ENCODE measurements around the gene TIMM23. TPM values are rescaled to one million over a fixed set of nuclear protein-coding genes. Genes with fewer than 3 reads are reported as not detected.

TIMM23 gene
- total and polyA plus RNA-seq, 10 of the 15 experiments (the other 5 are each of a cell fraction or from before 2014, with no cell fraction given): 90.0 to 228 (median 120) TPM

- TF ChIP-seq, protein P1, sequence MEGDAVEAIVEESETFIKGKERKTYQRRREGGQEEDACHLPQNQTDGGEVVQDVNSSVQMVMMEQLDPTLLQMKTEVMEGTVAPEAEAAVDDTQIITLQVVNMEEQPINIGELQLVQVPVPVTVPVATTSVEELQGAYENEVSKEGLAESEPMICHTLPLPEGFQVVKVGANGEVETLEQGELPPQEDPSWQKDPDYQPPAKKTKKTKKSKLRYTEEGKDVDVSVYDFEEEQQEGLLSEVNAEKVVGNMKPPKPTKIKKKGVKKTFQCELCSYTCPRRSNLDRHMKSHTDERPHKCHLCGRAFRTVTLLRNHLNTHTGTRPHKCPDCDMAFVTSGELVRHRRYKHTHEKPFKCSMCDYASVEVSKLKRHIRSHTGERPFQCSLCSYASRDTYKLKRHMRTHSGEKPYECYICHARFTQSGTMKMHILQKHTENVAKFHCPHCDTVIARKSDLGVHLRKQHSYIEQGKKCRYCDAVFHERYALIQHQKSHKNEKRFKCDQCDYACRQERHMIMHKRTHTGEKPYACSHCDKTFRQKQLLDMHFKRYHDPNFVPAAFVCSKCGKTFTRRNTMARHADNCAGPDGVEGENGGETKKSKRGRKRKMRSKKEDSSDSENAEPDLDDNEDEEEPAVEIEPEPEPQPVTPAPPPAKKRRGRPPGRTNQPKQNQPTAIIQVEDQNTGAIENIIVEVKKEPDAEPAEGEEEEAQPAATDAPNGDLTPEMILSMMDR (IDR thresholded peaks at IDR 0.05 in 2 of 3, conservative IDR thresholded peaks at IDR 0.05 in 1 of 3; ENCODE audit: control insufficient read depth in 2 of 3, extremely low read depth in 1 of 3, insufficient read depth in 1 of 3, low read depth in 3 of 3, low read length in 3 of 3): no peak
- no peak for TF ChIP-seq CREM (IDR thresholded peaks at IDR 0.05; ENCODE audit: low read depth)
- TF ChIP-seq CREB1 (IDR thresholded peaks at IDR 0.05; ENCODE audit: low read depth): no peak
- no peak for TF ChIP-seq SP1 (IDR thresholded peaks at IDR 0.05; ENCODE audit: low read depth, low read length)
These were observed 33.1 kb downstream of the TIMM23 start (continued) for GRCh38 chr10:46005383-46005782.

DNA sequence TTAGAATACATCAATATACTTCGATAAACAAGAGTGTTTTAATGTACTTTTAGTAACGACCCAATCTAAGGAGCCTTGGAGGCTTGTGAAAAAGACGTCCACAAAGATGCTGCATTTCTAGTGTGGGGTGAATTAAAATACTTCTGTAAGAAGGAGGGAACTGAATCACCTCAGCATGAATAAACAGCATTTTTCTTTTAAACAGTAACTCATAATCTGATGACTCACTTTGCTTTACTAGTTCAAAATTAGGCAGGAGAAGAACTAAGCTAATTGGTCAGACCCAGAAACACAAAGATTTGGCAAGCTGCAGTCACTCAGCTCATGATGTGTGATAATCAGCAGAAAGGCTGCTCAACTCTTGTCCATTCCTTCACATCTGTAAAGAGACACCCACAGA, 33.9 kb downstream of the TIMM23 start:
- no peak overlapping the region for H3K9ac ChIP-seq (ENCODE audit: control insufficient read depth, insufficient read depth, low read length)
- no peak overlapping the region for H3K4me3 ChIP-seq
- no peaks in the 10 kb centered on the region for H3K79me2 ChIP-seq (ENCODE audit: control insufficient read depth, insufficient read depth, low read length)
- ATAC-seq (no peak), FAIRE-seq (no peak), DNase-seq (ENCODE audit: low read depth, low spot score) (no peak)
- H3K4me1 ChIP-seq (ENCODE audit: control insufficient read depth, insufficient read depth, low read length): no peaks in the 10 kb centered on the region
- no peaks in the 10 kb centered on the region for H3K27me3 ChIP-seq (replicated peaks in 1 of 2; ENCODE audit: control insufficient read depth in 2 of 2, insufficient read depth in 2 of 2, low read length in 1 of 2)
- ChIA-PET RAD21 (ENCODE audit: unreplicated experiment) (interaction anchor here (1.4 to 1.8 kb wide), 2 partner anchors 17 to 22 kb away, joined by 3 to 5 read pairs; no protein-coding TSS in a partner anchor), POLR2A (interaction anchor here (1.0 kb wide), 1 partner anchor 23 kb away, joined by 4 read pairs; no protein-coding TSS in a partner anchor), CTCF (interaction anchor here (0.6 to 1.4 kb wide), 5 partner anchors 13 to 756 kb away, joined by 3 read pairs; no protein-coding TSS in a partner anchor), SMC1A (ENCODE audit: uncharacterized antibody, unreplicated experiment) (interaction anchor here (0.7 to 0.9 kb wide), 2 partner anchors 20 to 756 kb away, joined by 3 to 5 read pairs; no protein-coding TSS in a partner anchor)
- no peaks in the 10 kb centered on the region for H4K20me1 ChIP-seq (ENCODE audit: control insufficient read depth, insufficient read depth)
- 53% methylated on average over 3 of the region's 3 CpGs for WGBS (ENCODE audit: insufficient coverage, insufficient replicate concordance, low lambda C conversion rate, missing lambda C conversion rate)
- in situ Hi-C loops (cut with MboI) (no loop called here), intact Hi-C loops (cut with micrococcal nuclease; ENCODE audit: unreplicated experiment) (no loop called here)
- H3K4me2 ChIP-seq (ENCODE audit: control insufficient read depth, insufficient read depth): no peak overlapping the region
- TF ChIP-seq ZNF24 (IDR thresholded peaks at IDR 0.05) (no peak), CEBPB (IDR thresholded peaks at IDR 0.05; ENCODE audit: borderline replicate concordance in 1 of 2, low read depth in 2 of 2, low read length in 2 of 2) (no peak), TARDBP (IDR thresholded peaks at IDR 0.05; ENCODE audit: borderline replicate concordance) (no peak), CBX3 (IDR thresholded peaks at IDR 0.05; ENCODE audit: borderline replicate concordance, low read depth) (no peak), NFXL1 (IDR thresholded peaks at IDR 0.05; ENCODE audit: borderline replicate concordance) (no peak), DPF2 (IDR thresholded peaks at IDR 0.05) (no peak), TCF7 (IDR thresholded peaks at IDR 0.05; ENCODE audit: borderline replicate concordance) (no peak), EGR1 (IDR thresholded peaks at IDR 0.05; ENCODE audit: borderline replicate concordance in 1 of 2, low read depth in 2 of 2, low read length in 2 of 2) (no peak), RFX5 (IDR thresholded peaks at IDR 0.05; ENCODE audit: low read depth, low read length) (no peak), GATAD2B (conservative IDR thresholded peaks at IDR 0.05; ENCODE audit: low read depth) (no peak)
- TF ChIP-seq, protein P2, sequence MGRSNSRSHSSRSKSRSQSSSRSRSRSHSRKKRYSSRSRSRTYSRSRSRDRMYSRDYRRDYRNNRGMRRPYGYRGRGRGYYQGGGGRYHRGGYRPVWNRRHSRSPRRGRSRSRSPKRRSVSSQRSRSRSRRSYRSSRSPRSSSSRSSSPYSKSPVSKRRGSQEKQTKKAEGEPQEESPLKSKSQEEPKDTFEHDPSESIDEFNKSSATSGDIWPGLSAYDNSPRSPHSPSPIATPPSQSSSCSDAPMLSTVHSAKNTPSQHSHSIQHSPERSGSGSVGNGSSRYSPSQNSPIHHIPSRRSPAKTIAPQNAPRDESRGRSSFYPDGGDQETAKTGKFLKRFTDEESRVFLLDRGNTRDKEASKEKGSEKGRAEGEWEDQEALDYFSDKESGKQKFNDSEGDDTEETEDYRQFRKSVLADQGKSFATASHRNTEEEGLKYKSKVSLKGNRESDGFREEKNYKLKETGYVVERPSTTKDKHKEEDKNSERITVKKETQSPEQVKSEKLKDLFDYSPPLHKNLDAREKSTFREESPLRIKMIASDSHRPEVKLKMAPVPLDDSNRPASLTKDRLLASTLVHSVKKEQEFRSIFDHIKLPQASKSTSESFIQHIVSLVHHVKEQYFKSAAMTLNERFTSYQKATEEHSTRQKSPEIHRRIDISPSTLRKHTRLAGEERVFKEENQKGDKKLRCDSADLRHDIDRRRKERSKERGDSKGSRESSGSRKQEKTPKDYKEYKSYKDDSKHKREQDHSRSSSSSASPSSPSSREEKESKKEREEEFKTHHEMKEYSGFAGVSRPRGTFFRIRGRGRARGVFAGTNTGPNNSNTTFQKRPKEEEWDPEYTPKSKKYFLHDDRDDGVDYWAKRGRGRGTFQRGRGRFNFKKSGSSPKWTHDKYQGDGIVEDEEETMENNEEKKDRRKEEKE (IDR thresholded peaks at IDR 0.05): no peak
- H3K9me3 ChIP-seq (replicated peaks; ENCODE audit: control insufficient read depth, insufficient read depth, low read length): no peaks in the 10 kb centered on the region
- no peak overlapping the region for H3K27ac ChIP-seq (ENCODE audit: control insufficient read depth, insufficient read depth)
- H3K36me3 ChIP-seq (ENCODE audit: control insufficient read depth in 2 of 2, insufficient read depth in 2 of 2, low read length in 1 of 2): peaks cover 8 to 32% of the 10 kb centered on the region in 2 experiments
- no peak overlapping the region for H2AFZ ChIP-seq (ENCODE audit: control insufficient read depth, low read depth, low read length)
- no TSS peak for BruUV-seq (replicated peaks)
